D721Med (cell line): ENCODE results near the gene ARFGAP2.

Experiments
- DNase-seq: peaks from one replicate; pipeline ENCODE4 v3.0.0; 2011; ENCODE audit warnings: low spot score; ENCODE audit not compliant: insufficient read length
- FAIRE-seq: peaks from 2 replicates; lab custom pipeline; 2011; peaks lifted over from hg19 to GRCh38; lab: Jason Lieb, UNC
- TF ChIP-seq, protein P1 (sequence below): IDR thresholded peaks from 2 replicates; pipeline ENCODE4 v1.5.1; 2012; ENCODE audit warnings: mild to moderate bottlenecking, control low read depth; ENCODE audit not compliant: insufficient read depth; ENCODE audit errors: missing control alignments

Gene ARFGAP2

DNA sequence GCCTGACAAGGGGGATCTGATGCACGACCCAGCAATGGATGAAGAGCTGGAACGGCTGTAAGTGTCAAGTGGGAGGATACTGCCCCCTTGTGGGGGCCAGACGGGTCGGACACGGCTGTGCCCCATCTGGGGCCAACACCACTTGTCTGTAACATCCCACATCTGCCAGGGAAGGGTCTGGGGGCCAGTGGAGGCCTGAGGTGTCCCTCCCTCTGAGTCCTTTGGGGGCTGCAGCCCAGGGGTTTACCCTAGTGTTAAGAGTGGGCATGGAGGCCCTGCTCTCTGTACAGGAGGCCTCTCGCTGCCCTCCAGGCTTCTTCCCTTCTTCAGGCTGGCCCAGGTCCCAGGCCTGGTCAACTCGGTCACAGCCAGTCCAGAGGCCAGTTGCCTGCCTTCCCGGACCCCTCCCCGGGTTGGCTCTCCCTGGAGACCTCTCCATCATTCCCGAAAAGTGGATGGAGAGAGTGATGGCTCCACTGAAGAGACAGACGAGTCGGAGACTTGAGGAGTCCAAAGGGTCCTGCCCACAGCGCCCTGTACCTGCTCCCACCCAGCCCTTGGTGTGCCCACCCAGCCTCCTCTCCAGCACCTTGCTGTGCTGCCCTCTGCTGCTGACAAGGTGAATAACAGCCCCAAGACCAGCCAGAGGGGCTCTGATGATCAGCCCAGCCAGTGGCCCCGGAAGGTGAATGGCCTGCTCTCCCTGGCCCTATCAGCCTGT is 15.4 kb downstream of the ARFGAP2 start:
- FAIRE-seq (no peak), DNase-seq (peak; percentile 84)
- TF ChIP-seq, protein P1, sequence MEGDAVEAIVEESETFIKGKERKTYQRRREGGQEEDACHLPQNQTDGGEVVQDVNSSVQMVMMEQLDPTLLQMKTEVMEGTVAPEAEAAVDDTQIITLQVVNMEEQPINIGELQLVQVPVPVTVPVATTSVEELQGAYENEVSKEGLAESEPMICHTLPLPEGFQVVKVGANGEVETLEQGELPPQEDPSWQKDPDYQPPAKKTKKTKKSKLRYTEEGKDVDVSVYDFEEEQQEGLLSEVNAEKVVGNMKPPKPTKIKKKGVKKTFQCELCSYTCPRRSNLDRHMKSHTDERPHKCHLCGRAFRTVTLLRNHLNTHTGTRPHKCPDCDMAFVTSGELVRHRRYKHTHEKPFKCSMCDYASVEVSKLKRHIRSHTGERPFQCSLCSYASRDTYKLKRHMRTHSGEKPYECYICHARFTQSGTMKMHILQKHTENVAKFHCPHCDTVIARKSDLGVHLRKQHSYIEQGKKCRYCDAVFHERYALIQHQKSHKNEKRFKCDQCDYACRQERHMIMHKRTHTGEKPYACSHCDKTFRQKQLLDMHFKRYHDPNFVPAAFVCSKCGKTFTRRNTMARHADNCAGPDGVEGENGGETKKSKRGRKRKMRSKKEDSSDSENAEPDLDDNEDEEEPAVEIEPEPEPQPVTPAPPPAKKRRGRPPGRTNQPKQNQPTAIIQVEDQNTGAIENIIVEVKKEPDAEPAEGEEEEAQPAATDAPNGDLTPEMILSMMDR, result peak; percentile 62

DNA sequence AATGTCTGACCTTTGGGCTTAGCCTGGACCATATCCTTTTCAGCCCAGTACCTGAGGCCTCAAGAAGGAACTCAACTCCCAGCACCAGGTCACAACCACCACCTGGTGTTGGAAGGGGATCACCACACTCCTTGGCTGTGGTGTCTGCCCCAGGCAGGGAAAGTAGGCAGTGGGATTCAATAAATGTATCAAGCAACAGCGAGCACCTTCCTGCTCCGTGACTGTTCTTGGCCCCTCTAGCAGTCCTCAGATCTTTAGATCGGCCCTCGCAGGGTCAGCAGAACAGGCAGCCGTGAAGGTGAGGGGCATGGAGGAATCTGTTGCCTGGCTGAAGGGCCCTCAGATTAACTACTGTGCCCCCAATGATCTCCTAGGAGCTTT is 15.9 kb downstream of the ARFGAP2 start:
- no peak for FAIRE-seq
- TF ChIP-seq, protein P1, result no peak
- DNase-seq, result no peak

DNA sequence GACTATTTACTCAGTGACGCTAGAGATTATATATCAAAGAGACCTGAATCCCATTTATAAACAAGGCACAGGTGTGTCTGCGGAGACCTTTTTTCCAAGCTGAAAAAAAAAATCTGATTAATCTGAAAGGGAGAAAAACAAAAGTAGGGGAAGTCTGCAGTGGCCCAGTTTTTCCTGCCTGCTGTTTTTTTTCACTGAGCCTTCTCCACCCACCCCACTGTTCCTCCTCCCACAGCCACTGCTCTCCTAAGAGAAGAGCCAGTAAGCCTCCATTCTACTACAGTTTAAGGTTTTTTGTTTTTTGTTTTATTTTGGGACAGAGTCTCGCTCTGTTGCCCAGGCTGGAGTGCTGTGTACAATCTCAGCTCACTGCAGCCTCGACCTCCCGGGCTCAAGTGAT is 18.4 kb downstream of the ARFGAP2 start:
- TF ChIP-seq, protein P1, result no peak
- no peak for DNase-seq
- FAIRE-seq, result no peak

DNA sequence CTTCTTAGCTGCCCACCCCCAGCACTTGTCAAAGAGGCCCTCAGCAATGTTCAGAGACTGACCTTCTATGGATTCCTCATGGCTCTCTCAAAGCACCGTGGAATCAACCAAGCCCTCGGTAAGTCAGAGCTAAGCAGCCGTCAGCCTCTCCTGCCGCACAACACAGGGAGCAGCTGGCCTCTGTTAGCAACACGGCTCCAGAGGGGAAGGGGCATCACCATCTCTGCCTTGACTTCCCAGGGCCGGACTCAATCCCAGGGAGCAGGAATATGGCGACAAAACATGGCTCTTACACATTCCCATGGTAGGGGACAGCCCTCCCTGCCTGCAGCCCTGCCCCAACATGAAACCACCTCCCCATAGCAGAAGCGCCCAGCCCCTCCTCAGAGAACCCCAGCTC is 18.9 kb downstream of the ARFGAP2 start:
- TF ChIP-seq, protein P1, result no peak
- DNase-seq, result no peak
- FAIRE-seq, result no peak

DNA sequence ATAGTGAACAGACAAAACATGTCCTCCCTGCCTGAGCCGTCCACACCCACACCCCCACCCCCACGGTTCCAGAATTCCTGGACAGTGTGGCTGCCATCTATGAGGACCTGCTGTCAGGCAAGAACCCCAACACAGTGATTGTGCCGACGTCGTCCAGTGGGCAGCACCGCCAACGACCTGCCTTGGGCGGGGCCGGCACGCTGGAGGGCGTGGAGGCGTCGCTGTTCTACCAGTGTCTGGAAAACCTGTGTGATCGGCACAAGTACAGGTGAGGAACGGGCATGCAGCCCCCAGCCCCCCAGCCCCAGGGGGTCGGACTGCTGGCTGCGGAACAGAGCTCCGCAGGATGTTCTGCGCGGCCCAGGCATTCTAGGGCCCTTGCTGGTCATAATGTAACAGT is 19.7 kb downstream of the ARFGAP2 start:
- DNase-seq (no peak), FAIRE-seq (no peak)
- TF ChIP-seq, protein P1, result no peak

DNA sequence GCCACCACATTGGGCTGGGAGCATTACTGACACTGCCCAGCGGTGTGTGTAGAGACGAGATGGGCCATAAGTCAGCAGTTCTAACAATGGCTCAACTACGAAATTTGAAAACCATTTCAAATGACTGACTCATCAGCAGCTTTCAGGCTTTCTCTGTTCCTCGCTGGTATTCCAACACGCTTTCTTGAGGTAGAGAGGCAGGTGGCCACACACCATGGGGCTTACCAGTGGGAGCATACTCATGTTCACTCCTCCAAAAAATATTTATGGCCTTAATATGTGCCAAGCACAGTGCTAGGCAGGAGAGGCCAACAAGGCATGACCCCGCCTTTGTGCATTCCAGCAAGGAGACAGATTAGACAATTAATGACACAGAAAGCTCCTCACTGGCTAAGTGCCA is 20.3 kb downstream of the ARFGAP2 start:
- no peak for FAIRE-seq
- no peak for DNase-seq
- TF ChIP-seq, protein P1, result no peak

DNA sequence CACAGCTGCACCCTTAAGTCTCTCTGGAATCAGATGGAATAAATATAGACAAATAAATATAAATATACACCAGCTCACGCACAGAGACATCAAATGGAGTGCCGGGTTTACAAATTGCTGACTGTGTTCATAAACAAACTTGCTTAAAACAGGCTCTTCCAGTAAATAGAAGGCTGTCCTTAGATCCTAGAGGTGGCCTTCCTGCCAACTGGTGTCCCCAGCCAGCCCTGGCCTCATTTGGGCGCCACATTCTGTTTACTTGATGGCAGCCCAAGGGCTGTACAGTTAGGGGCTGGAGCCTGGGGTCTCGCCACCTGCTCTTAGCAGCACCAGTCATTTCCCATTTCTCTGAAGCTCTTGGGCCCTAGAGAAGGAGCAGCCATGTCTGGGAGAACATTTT is 20.8 kb downstream of the ARFGAP2 start:
- TF ChIP-seq, protein P1, result no peak
- FAIRE-seq (no peak), DNase-seq (no peak)
